NCI-H1092 (cell line): ENCODE results near the gene ACTRT2.

Source experiments
- DNase-seq: peaks from one replicate; lab custom pipeline; 2025; lab: John Stamatoyannopoulos, UW

Gene ACTRT2

GRCh38 chr1:3033040-3033789 is 11.9 kb downstream of the ACTRT2 start:
- DNase-seq = no peak

GRCh38 chr1:3033790-3034090 is 12.5 kb downstream of the ACTRT2 start:
- no peak for DNase-seq

GRCh38 chr1:3034162-3034561 is 12.9 kb downstream of the ACTRT2 start:
- DNase-seq = no peak

- DNase-seq = no peak
These were observed 13.7 kb downstream of the ACTRT2 start for GRCh38 chr1:3034728-3035562.

- no peak for DNase-seq
These were observed 14.5 kb downstream of the ACTRT2 start for GRCh38 chr1:3035563-3036446.

GRCh38 chr1:3036447-3037280 is 15.4 kb downstream of the ACTRT2 start:
- no peak for DNase-seq

GRCh38 chr1:3037281-3038040 is 16.2 kb downstream of the ACTRT2 start:
- no peak for DNase-seq

GRCh38 chr1:3038113-3038551 is 16.9 kb downstream of the ACTRT2 start:
- no peak for DNase-seq

- no peak for DNase-seq
These were observed 17.4 kb downstream of the ACTRT2 start for GRCh38 chr1:3038571-3039181.

GRCh38 chr1:3040004-3040403 is 18.7 kb downstream of the ACTRT2 start:
- no peak for DNase-seq

- no peak for DNase-seq
These were observed 21.2 kb downstream of the ACTRT2 start for GRCh38 chr1:3042481-3042880.

GRCh38 chr1:3049164-3049563 is 27.9 kb downstream of the ACTRT2 start:
- no peak for DNase-seq

GRCh38 chr1:3049905-3050304 is 28.6 kb downstream of the ACTRT2 start:
- no peak for DNase-seq

- DNase-seq = no peak
These were observed 29.3 kb downstream of the ACTRT2 start for GRCh38 chr1:3050603-3051002.

- DNase-seq = no peak
These were observed 30.3 kb downstream of the ACTRT2 start for GRCh38 chr1:3051270-3052268.

- no peak for DNase-seq
These were observed 31.2 kb downstream of the ACTRT2 start for GRCh38 chr1:3052501-3052900.

GRCh38 chr1:3053366-3053980 is 32.2 kb downstream of the ACTRT2 start:
- no peak for DNase-seq

- no peak for DNase-seq
These were observed 32.7 kb downstream of the ACTRT2 start for GRCh38 chr1:3053986-3054385.

- no peak for DNase-seq
These were observed 33.2 kb downstream of the ACTRT2 start for GRCh38 chr1:3054474-3054873.
